Glutamatergic neuron (in vitro differentiated cells): Measurements from ENCODE around the gene KCNJ13. TPM values are rescaled to one million over a fixed set of nuclear protein-coding genes. Genes with fewer than 3 reads are reported as not detected.

Source experiments
- DNase-seq: peaks from one replicate; pipeline ENCODE4 v3.0.0; 2022
- H3K27ac Mint-ChIP-seq: one replicate; pipeline ENCODE4 v1.8.0; 2020; ENCODE audit warnings: mild to moderate bottlenecking, mixed read lengths, inconsistent platforms; ENCODE audit not compliant: unreplicated experiment
- H3K27me3 Mint-ChIP-seq: one replicate; pipeline ENCODE4 v1.8.0; 2020; ENCODE audit warnings: mild to moderate bottlenecking, moderate library complexity, mixed read lengths, inconsistent platforms; ENCODE audit not compliant: unreplicated experiment
- H3K36me3 Mint-ChIP-seq: one replicate; pipeline ENCODE4 v1.8.0; 2020; ENCODE audit warnings: mild to moderate bottlenecking, mixed read lengths, inconsistent platforms; ENCODE audit not compliant: unreplicated experiment
- H3K4me1 Mint-ChIP-seq: one replicate; pipeline ENCODE4 v1.8.0; 2020; ENCODE audit warnings: mild to moderate bottlenecking, low read depth, mixed read lengths, inconsistent platforms; ENCODE audit not compliant: unreplicated experiment
- H3K4me3 Mint-ChIP-seq: one replicate; pipeline ENCODE4 v1.8.0; 2020; ENCODE audit warnings: mild to moderate bottlenecking, mixed read lengths, inconsistent platforms; ENCODE audit not compliant: unreplicated experiment
- H3K9me3 Mint-ChIP-seq: one replicate; pipeline ENCODE4 v1.8.0; 2020; ENCODE audit warnings: mild to moderate bottlenecking, moderate library complexity, mixed read lengths, inconsistent platforms; ENCODE audit not compliant: unreplicated experiment
- total RNA-seq: library from RNA; stranded (reverse); fragmentation: NEBNext Ultra II Directional; extraction: Animal tissue kit (Norgen Biotek cat#: 25700); gene quantifications from one replicate; pipeline ENCODE4 v1.2.1, GENCODE V29; 2021; ENCODE audit not compliant: unreplicated experiment
- TF ChIP-seq, protein P1 (sequence below): fragments of 200-600 bp; sonication (generic); IDR thresholded peaks from one replicate; pipeline ENCODE4 v1.5.0; 2021; ENCODE audit not compliant: partially characterized antibody, unreplicated experiment

The KCNJ13 gene
- total RNA-seq, 1 donor from 2014 or later, result not detected

DNA sequence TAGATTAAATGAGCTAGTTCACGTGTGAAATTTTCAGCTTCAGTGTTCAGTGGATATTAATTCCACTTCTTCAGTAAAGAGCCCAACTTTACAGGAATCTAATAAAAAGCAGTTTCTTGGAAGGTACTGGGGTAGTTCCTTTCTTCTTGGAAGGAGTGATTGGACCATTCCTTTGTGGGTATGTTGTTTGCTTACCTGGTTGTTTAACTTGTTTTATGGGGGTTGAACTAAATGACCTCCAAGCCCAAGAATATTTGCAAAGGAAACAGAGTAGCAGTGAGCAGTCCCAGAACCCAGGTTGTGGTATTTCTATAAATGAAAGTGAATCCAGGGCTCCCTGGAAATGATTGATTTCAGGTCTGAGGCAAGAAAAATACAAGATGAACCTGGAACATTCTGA, 31.4 kb downstream of the KCNJ13 start:
- Mint-ChIP-seq H3K4me1 (no peaks in the 10 kb centered on the region), H3K36me3 (no peaks in the 10 kb centered on the region), H3K4me3 (no peak overlapping the region), H3K27ac (no peak overlapping the region), H3K9me3 (no peaks in the 10 kb centered on the region), H3K27me3 (peaks cover 3% of the 10 kb centered on the region)
- TF ChIP-seq, protein P1, sequence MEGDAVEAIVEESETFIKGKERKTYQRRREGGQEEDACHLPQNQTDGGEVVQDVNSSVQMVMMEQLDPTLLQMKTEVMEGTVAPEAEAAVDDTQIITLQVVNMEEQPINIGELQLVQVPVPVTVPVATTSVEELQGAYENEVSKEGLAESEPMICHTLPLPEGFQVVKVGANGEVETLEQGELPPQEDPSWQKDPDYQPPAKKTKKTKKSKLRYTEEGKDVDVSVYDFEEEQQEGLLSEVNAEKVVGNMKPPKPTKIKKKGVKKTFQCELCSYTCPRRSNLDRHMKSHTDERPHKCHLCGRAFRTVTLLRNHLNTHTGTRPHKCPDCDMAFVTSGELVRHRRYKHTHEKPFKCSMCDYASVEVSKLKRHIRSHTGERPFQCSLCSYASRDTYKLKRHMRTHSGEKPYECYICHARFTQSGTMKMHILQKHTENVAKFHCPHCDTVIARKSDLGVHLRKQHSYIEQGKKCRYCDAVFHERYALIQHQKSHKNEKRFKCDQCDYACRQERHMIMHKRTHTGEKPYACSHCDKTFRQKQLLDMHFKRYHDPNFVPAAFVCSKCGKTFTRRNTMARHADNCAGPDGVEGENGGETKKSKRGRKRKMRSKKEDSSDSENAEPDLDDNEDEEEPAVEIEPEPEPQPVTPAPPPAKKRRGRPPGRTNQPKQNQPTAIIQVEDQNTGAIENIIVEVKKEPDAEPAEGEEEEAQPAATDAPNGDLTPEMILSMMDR, result no peak
- no peak for DNase-seq

DNA sequence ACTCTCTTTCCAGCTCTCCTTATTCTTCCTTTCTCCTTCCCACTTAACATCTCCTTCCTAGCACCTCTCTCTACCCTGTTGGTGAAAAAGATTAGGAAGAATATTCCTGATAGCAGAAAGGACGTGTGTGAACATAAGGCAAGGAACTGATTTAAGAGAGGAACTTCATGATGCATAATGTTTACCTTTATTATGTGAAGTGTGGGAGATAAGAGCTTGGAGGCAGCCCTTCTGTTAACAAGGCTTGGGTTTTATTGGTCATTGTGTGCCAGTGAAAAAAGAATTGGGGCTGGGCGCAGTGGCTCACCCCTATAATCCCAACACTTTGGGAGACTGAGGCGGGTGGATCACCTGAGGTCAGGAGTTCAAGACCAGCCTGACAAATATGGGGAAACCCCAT, 34.4 kb downstream of the KCNJ13 start:
- Mint-ChIP-seq H3K36me3 (no peaks in the 10 kb centered on the region), H3K4me3 (no peak overlapping the region), H3K27me3 (no peaks in the 10 kb centered on the region), H3K9me3 (no peaks in the 10 kb centered on the region), H3K4me1 (no peaks in the 10 kb centered on the region), H3K27ac (no peak overlapping the region)
- TF ChIP-seq, protein P1, result no peak
- no peak for DNase-seq

DNA sequence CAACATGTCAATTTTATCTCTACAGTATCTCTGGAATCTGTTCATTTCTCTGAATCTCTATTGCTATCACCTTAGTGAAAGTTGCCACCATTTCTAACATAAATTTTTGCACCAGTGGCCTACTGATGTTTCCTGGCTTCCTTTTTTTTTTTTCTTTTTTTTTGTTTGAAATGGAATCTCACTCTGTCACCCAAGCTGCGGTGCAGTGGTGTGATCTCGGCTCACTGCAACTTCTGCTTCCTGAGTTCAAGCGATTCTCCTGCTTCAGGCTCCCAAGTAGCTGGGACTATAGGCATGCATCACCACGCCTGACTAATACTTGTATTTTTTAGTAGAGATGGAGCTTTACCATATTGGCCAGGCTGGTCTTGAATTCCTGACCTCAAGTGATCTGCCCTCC, 35.1 kb downstream of the KCNJ13 start:
- no peaks in the 10 kb centered on the region for H3K4me1 Mint-ChIP-seq
- no peak overlapping the region for H3K4me3 Mint-ChIP-seq
- TF ChIP-seq, protein P1, result no peak
- no peaks in the 10 kb centered on the region for H3K27me3 Mint-ChIP-seq
- no peaks in the 10 kb centered on the region for H3K36me3 Mint-ChIP-seq
- no peaks in the 10 kb centered on the region for H3K9me3 Mint-ChIP-seq
- no peak overlapping the region for H3K27ac Mint-ChIP-seq
- no peak for DNase-seq

DNA sequence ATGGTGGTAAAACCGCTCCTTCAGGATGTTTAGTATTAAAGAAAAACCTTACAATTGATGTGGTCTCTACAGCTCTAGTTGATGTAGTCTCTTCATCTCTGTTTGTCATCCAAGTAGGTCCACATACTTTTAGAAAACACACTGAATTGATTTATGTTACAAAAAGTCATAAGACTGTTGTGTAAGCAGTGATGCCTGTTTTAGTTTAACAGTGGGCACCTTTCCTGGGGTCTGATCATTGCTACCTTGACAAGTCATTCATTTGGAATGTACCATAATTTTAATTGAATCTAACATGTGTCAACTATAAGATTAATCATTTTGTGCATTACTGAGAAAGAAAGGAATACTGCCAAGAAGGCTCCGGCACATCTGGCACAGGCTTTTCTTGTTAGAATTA, 44.9 kb downstream of the KCNJ13 start:
- TF ChIP-seq, protein P1, result no peak
- no peak for DNase-seq
- Mint-ChIP-seq H3K27me3 (no peaks in the 10 kb centered on the region), H3K4me3 (no peak overlapping the region), H3K4me1 (no peaks in the 10 kb centered on the region), H3K9me3 (no peaks in the 10 kb centered on the region), H3K27ac (no peak overlapping the region), H3K36me3 (no peaks in the 10 kb centered on the region)

DNA sequence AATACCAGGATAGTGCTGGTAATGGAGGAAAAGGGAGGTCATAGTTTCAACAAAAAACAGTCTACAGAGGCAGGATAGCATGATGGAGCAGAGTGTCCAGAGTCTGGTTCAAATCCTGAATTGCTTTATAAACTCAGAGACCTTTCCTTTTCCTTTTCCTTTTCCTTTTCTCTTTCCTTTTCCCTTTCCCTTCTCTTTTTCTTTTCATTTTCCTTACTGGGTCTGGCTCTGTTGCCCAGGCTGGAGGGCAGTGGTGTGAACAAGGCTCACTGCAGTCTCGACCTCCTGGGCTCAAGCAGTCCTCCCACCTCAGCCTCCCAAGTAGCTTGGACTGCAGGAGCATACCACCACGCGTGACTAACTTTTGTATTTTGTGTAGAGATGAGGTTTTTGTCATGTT, 47.6 kb downstream of the KCNJ13 start:
- H3K27ac Mint-ChIP-seq, result no peak overlapping the region
- H3K4me3 Mint-ChIP-seq, result no peak overlapping the region
- H3K27me3 Mint-ChIP-seq, result no peaks in the 10 kb centered on the region
- H3K36me3 Mint-ChIP-seq, result no peaks in the 10 kb centered on the region
- TF ChIP-seq, protein P1, result no peak
- DNase-seq, result no peak
- no peaks in the 10 kb centered on the region for H3K9me3 Mint-ChIP-seq
- H3K4me1 Mint-ChIP-seq, result no peaks in the 10 kb centered on the region
